SK-N-SH treated with all-trans-retinoic acid at 6 μM for 48 hours (cell line): ENCODE data around the gene NPIPB8.
"Not testable (repeated sequence)": the region's sequence is repeated elsewhere in the genome, so short reads cannot be mapped to it uniquely, and the experiment has no call there.

Experiments
- ARNTL ChIP-seq: fragments of 450-650 bp; formaldehyde crosslinking; IDR thresholded peaks from 2 replicates; pipeline ENCODE4 v1.5.0; 2020; ENCODE audit warnings: low read depth, mild to moderate bottlenecking, moderate library complexity, borderline replicate concordance
- GLIS3 ChIP-seq: fragments of 250-450 bp; sonication (Bioruptor Pico); IDR thresholded peaks from 2 replicates; pipeline ENCODE4 v1.5.0; 2020; ENCODE audit warnings: mild to moderate bottlenecking, moderate library complexity
- OSR1 ChIP-seq: fragments of 250-450 bp; sonication (Bioruptor Pico); IDR thresholded peaks from 2 replicates; pipeline ENCODE4 v1.8.0; 2022; ENCODE audit warnings: moderate library complexity, mild to moderate bottlenecking, inconsistent platforms
- RARB ChIP-seq: fragments of 250-450 bp; sonication (Bioruptor Pico); IDR thresholded peaks from 2 replicates; pipeline ENCODE4 v1.8.0; 2021; ENCODE audit warnings: mild to moderate bottlenecking, moderate library complexity
- SNAI2 ChIP-seq: fragments of 250-450 bp; sonication (Bioruptor Pico); IDR thresholded peaks from 2 replicates; pipeline ENCODE4 v1.5.0; 2020; ENCODE audit warnings: mild to moderate bottlenecking, moderate library complexity
- TOX ChIP-seq: fragments of 250-450 bp; sonication (Bioruptor Pico); IDR thresholded peaks from 2 replicates; pipeline ENCODE4 v1.8.0; 2021; ENCODE audit warnings: mild to moderate bottlenecking, moderate library complexity, borderline replicate concordance
- ZC3H10 ChIP-seq: fragments of 250-450 bp; sonication (Bioruptor Pico); IDR thresholded peaks from 2 replicates; pipeline ENCODE4 v1.5.1; 2021; ENCODE audit warnings: mild to moderate bottlenecking, moderate library complexity
- ZFP3 ChIP-seq: fragments of 250-450 bp; sonication (Bioruptor Pico); IDR thresholded peaks from 2 replicates; pipeline ENCODE4 v1.5.0; 2020; ENCODE audit warnings: mild to moderate bottlenecking, moderate library complexity
- ZFP30 ChIP-seq: fragments of 450-650 bp; formaldehyde crosslinking; IDR thresholded peaks from 2 replicates; pipeline ENCODE4 v1.5.0; 2022; ENCODE audit warnings: mild to moderate bottlenecking, moderate library complexity
- ZNF565 ChIP-seq: fragments of 450-650 bp; formaldehyde crosslinking; conservative IDR thresholded peaks from 2 replicates; pipeline ENCODE4 v1.5.0; 2020; ENCODE audit warnings: low read depth, mild to moderate bottlenecking, moderate library complexity
- TF ChIP-seq, protein P1 (sequence below): fragments of 250-450 bp; sonication (Bioruptor Pico); IDR thresholded peaks from 2 replicates; pipeline ENCODE4 v1.8.0; 2020; ENCODE audit warnings: mild to moderate bottlenecking, moderate library complexity, borderline replicate concordance
- TF ChIP-seq, protein P2 (sequence below): fragments of 250-450 bp; sonication (Bioruptor Pico); IDR thresholded peaks from 2 replicates; pipeline ENCODE4 v1.8.0; 2021; ENCODE audit warnings: low read depth, mild to moderate bottlenecking, moderate library complexity, borderline replicate concordance

DNA sequence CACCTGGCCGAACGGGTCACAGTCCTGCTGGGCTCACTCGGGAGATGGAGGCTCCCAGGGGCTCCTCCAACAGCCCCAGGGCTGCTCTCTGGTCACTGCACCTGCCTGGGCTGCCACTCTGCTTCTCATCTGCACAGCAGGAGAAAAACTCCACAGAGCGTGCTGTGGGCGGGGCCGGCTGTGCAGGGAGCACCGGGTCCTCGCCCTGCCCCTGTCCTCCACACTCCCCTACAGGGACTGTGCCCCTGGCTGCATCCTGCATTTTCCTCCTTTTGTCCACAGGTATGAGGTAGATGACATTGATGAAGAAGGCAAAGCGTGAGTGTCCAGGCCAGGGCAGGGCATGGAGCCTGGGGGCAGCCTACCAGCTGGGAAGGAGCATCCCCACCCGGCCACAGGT, 35.8 kb upstream of the NPIPB8 start:
- TF ChIP-seq, protein P1, sequence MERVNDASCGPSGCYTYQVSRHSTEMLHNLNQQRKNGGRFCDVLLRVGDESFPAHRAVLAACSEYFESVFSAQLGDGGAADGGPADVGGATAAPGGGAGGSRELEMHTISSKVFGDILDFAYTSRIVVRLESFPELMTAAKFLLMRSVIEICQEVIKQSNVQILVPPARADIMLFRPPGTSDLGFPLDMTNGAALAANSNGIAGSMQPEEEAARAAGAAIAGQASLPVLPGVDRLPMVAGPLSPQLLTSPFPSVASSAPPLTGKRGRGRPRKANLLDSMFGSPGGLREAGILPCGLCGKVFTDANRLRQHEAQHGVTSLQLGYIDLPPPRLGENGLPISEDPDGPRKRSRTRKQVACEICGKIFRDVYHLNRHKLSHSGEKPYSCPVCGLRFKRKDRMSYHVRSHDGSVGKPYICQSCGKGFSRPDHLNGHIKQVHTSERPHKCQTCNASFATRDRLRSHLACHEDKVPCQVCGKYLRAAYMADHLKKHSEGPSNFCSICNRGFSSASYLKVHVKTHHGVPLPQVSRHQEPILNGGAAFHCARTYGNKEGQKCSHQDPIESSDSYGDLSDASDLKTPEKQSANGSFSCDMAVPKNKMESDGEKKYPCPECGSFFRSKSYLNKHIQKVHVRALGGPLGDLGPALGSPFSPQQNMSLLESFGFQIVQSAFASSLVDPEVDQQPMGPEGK (CRISPR knock-in tag) = not testable (repeated sequence)
- not testable (repeated sequence) for TF ChIP-seq OSR1 (CRISPR knock-in tag); ZNF565 (CRISPR knock-in tag); ZFP30 (CRISPR knock-in tag); RARB; TOX (CRISPR knock-in tag); SNAI2; ZFP3 (CRISPR knock-in tag); GLIS3; ZC3H10; ARNTL (CRISPR knock-in tag)
- TF ChIP-seq, protein P2, sequence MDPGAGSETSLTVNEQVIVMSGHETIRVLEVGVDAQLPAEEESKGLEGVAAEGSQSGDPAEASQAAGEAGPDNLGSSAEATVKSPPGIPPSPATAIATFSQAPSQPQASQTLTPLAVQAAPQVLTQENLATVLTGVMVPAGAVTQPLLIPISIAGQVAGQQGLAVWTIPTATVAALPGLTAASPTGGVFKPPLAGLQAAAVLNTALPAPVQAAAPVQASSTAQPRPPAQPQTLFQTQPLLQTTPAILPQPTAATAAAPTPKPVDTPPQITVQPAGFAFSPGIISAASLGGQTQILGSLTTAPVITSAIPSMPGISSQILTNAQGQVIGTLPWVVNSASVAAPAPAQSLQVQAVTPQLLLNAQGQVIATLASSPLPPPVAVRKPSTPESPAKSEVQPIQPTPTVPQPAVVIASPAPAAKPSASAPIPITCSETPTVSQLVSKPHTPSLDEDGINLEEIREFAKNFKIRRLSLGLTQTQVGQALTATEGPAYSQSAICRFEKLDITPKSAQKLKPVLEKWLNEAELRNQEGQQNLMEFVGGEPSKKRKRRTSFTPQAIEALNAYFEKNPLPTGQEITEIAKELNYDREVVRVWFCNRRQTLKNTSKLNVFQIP (CRISPR knock-in tag) = not testable (repeated sequence)
